SU-DHL-6 (cell line): Measurements from ENCODE around the gene CARD10.
A peak's percentile ranks its signal among the peaks of the same experiment; 100 is the strongest.

ENCODE experiments used
- H2AFZ ChIP-seq: fragments of 200-600 bp; sonication (generic); 2 replicates; pipeline ENCODE4 v1.6.1; 2014; ENCODE audit warnings: low read depth, mild to moderate bottlenecking, moderate library complexity, mixed read lengths, antibody characterized with exemption, low read length; ENCODE audit not compliant: severe bottlenecking
- H3F3A ChIP-seq: fragments of 200-600 bp; shearing (Covaris generic); 2 replicates; pipeline ENCODE4 v1.6.0; 2016; ENCODE audit warnings: antibody characterized with exemption, mild to moderate bottlenecking; ENCODE audit not compliant: insufficient read depth
- H3K27ac ChIP-seq: fragments of 200-600 bp; sonication (generic); 2 replicates; pipeline ENCODE4 v1.5.1; 2016; ENCODE audit warnings: low read depth, mild to moderate bottlenecking, low read length, moderate library complexity, mixed read lengths
- H3K27me3 ChIP-seq: fragments of 200-600 bp; sonication (generic), shearing (Covaris generic); 2 replicates; pipeline ENCODE4 v1.6.0; 2014; ENCODE audit warnings: mild to moderate bottlenecking, low read length
- H3K36me3 ChIP-seq: fragments of 200-600 bp; sonication (generic); 2 replicates; pipeline ENCODE4 v1.6.1; 2014; ENCODE audit warnings: mild to moderate bottlenecking, low read length, mixed read lengths
- H3K4me2 ChIP-seq: fragments of 300-600, 200-600 bp; shearing (Covaris generic), sonication (generic); 2 replicates; pipeline ENCODE4 v1.6.0; 2014; ENCODE audit warnings: low read length, low read depth, mild to moderate bottlenecking; ENCODE audit not compliant: poor library complexity, severe bottlenecking
- H3K4me3 ChIP-seq: fragments of 200-600 bp; sonication (generic); 2 replicates; pipeline ENCODE4 v1.5.1; 2014; ENCODE audit warnings: antibody characterized with exemption, low read length, mild to moderate bottlenecking, mixed read lengths; ENCODE audit not compliant: insufficient read depth, poor library complexity, severe bottlenecking
- H3K79me2 ChIP-seq: fragments of 200-600 bp; sonication (generic); 2 replicates; pipeline ENCODE4 v1.6.1; 2014; ENCODE audit warnings: mild to moderate bottlenecking, low read length, moderate library complexity; ENCODE audit not compliant: insufficient read depth
- H3K9ac ChIP-seq: fragments of 200-600 bp; sonication (generic); 2 replicates; pipeline ENCODE4 v1.7.0; 2014; ENCODE audit warnings: mild to moderate bottlenecking, low read length
- H3K9me2 ChIP-seq: fragments of 200-600 bp; sonication (generic); replicated peaks from 2 replicates; pipeline ENCODE4 v1.6.1; 2014; ENCODE audit warnings: low read length; ENCODE audit not compliant: insufficient read depth
- H3K9me3 ChIP-seq: fragments of 200-600 bp; sonication (generic); 2 replicates; pipeline ENCODE4 v1.6.1; 2014; ENCODE audit warnings: low read length, mixed read lengths; ENCODE audit not compliant: insufficient read depth
- H4K20me1 ChIP-seq: fragments of 200-600 bp; sonication (generic); 2 replicates; pipeline ENCODE4 v1.6.1; 2014; ENCODE audit warnings: low read depth, mild to moderate bottlenecking, antibody characterized with exemption, low read length, moderate library complexity, mixed read lengths
- EZH2phosphoT487 ChIP-seq: fragments of 200-600 bp; sonication (generic), shearing (Covaris generic); conservative IDR thresholded peaks from 2 replicates; pipeline ENCODE4 v1.6.1; 2018; ENCODE audit warnings: mild to moderate bottlenecking, antibody characterized with exemption, low read length, moderate library complexity, mixed read lengths
- TF ChIP-seq, protein P1 (sequence below): fragments of 200-600 bp; sonication (generic); IDR thresholded peaks from one replicate; pipeline ENCODE4 v1.5.1; 2017; ENCODE audit warnings: antibody characterized with exemption, mild to moderate bottlenecking, low read length, moderate library complexity; ENCODE audit not compliant: insufficient read depth, poor library complexity, severe bottlenecking

CARD10 gene

DNA sequence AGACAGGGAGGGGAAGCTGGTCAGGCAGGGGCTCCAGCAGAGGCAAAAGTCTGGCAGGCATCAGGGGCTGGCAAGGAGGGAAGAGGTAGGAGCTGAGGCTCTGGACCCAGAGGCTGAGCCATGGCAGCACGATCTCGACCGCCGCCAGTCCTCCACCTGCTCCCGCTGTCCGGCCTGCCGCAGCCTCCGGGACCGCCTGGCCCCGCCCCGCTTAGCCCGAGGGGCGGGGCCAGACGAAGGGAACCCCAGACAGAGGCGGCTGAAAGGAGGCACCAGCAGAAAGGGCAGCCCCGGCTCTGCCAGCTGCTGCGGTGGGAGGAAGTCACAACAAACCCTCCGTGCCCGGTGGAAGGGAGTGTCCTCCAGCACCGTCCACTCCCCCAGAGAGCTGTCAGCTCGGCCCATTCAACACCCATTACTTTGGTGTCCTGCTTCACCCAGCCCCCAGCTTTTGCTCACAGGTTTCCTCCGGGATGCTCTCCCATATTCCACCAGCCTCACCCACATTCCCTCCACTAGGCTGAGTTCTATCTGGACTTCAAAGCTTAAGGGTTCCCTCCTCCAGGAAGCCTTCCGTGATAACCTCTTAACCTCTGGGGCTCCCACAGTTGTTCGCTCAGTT, 32.9 kb downstream of the CARD10 start, which contains the start of gene MFNG:
Gene MFNG (minus strand): TSS at position 161 of the 622 bp plus-strand sequence. CDS start 207 bp downstream, outside the sequence.
- TF ChIP-seq, protein P1, sequence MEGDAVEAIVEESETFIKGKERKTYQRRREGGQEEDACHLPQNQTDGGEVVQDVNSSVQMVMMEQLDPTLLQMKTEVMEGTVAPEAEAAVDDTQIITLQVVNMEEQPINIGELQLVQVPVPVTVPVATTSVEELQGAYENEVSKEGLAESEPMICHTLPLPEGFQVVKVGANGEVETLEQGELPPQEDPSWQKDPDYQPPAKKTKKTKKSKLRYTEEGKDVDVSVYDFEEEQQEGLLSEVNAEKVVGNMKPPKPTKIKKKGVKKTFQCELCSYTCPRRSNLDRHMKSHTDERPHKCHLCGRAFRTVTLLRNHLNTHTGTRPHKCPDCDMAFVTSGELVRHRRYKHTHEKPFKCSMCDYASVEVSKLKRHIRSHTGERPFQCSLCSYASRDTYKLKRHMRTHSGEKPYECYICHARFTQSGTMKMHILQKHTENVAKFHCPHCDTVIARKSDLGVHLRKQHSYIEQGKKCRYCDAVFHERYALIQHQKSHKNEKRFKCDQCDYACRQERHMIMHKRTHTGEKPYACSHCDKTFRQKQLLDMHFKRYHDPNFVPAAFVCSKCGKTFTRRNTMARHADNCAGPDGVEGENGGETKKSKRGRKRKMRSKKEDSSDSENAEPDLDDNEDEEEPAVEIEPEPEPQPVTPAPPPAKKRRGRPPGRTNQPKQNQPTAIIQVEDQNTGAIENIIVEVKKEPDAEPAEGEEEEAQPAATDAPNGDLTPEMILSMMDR = no peak
- TF ChIP-seq EZH2phosphoT487 = no peak
- H3K4me3 ChIP-seq = peak within 1 kb of the TSS; percentile 81
- H3K36me3 ChIP-seq = no peaks in the 10 kb centered on the region
- 0 out of 2 replicates have a peak, but pooled peaks cover 6% of the 10 kb centered on the region for H3F3A ChIP-seq
- no peaks in the 10 kb centered on the region for H3K27me3 ChIP-seq
- no peaks in the 10 kb centered on the region for H3K9me3 ChIP-seq
- H2AFZ ChIP-seq = no peak within 1 kb of the TSS
- H4K20me1 ChIP-seq = no peaks in the 10 kb centered on the region
- H3K9ac ChIP-seq = peak within 1 kb of the TSS; percentile 97
- H3K79me2 ChIP-seq = peaks cover 49% of the 10 kb centered on the region
- peak within 1 kb of the TSS; percentile 86 for H3K4me2 ChIP-seq
- H3K27ac ChIP-seq = peak within 1 kb of the TSS; percentile 83
- H3K9me2 ChIP-seq = no peaks in the 10 kb centered on the region

DNA sequence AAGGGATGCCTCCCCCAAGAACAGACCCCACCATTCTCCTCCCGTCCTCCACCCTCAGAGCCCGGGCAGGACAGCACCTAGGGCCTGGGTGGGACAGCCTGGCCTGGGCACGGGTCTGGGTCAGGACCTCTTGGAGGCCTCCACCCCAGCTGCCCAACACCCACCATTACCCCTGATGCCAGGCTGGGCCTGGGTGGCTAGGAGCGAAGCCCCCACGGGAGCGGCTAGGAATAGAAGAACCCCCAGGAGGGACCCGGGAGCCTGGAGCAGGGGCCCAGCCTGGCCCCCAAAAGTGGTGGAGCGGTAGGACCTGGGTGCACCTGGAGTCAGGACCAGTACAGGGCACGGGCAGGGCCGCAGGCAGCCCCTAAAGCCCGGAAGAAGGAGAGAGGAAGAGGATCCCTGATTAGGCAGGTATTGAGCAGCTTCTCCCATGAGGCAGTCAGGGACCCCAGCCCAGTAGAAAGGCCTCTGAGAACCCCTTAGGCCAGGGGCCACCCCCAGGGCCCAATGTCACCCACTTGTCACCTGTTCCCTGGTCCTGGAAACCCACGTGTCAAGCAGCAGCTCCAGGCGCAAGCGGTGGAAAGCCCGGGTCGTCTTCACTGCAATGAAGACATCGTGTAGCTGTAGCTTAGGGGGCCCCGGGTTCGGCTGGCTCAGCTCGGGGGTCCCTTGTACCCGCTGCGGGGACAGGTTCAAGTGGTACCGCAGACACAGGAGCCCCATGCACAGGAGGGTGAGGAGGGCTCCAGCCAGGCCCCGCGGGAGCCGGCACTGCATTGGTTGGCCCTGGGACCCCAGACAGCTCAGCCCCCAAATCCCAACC, 33.6 kb downstream of the CARD10 start:
- Histone ChIP-seq H3F3A (0 out of 2 replicates have a peak, but pooled peaks cover 6% of the 10 kb centered on the region), H3K4me2 (peak overlapping the region; percentile 86), H4K20me1 (no peaks in the 10 kb centered on the region), H3K9me2 (no peaks in the 10 kb centered on the region), H3K9ac (peak overlapping the region; percentile 97), H3K27me3 (no peaks in the 10 kb centered on the region), H3K9me3 (no peaks in the 10 kb centered on the region), H3K79me2 (peaks cover 56% of the 10 kb centered on the region), H3K36me3 (no peaks in the 10 kb centered on the region), H3K27ac (peak overlapping the region; percentile 83), H3K4me3 (peak overlapping the region; percentile 81), H2AFZ (no peak overlapping the region)
- TF ChIP-seq EZH2phosphoT487 = no peak
- TF ChIP-seq, protein P1 = no peak

DNA sequence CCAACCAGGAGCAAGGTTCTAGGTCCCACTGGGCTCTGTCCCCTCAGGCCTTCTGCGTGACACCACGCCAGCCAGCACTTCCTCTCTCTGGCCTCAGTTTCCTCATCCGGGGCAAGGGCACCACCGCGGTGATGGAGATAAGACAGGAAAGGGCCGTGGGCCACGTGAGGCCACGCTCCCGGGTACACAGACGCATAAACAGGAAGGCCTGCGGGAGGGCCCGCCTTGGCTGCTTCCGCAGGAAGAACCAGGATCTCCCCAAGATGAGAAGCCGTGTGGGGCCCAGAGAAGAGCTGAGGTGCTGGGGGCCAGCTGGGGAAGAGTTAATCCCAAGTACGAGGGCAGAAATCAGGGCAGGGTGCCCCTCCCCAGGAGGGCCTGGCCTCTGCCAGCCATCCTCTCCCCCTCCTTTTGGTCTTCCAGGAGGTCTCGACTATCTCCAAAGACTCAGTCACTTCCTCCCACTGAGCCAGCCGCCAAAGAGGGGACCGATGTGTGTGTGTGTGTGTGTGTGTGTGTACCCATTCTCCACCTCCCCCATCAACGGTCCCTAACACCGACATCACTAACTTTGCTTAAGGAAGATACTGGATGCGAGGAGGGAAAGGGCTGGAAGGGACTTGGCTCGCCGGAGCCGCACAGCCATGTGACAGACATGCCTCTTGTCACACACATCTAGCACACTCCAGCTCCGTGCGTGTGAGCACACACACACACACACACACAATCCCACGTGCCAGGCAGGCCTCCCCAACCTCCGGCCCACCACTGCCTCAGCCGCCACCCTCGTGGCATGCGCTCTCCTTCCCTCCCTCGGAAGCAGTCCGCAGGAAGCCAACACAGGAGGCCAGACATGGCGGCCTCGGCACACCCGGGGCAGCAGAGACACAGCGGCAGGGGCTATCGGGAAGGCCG, 34.5 kb downstream of the CARD10 start:
- H3K9me3 ChIP-seq = no peaks in the 10 kb centered on the region
- H3K9me2 ChIP-seq = no peaks in the 10 kb centered on the region
- no peaks in the 10 kb centered on the region for H3K27me3 ChIP-seq
- peak overlapping the region; percentile 83 for H3K27ac ChIP-seq
- H3F3A ChIP-seq = 0 out of 2 replicates have a peak, but pooled peaks cover 6% of the 10 kb centered on the region
- H4K20me1 ChIP-seq = no peaks in the 10 kb centered on the region
- H3K9ac ChIP-seq = peak overlapping the region; percentile 97
- H3K4me2 ChIP-seq = peak overlapping the region; percentile 86
- TF ChIP-seq EZH2phosphoT487 = no peak
- TF ChIP-seq, protein P1 = no peak
- H3K4me3 ChIP-seq = peak overlapping the region; percentile 81
- no peak overlapping the region for H2AFZ ChIP-seq
- no peaks in the 10 kb centered on the region for H3K36me3 ChIP-seq
- H3K79me2 ChIP-seq = peaks cover 57% of the 10 kb centered on the region
